Mesodermal cell (in vitro differentiated cells): ENCODE results near the gene AP5M1.
"Not testable (repeated sequence)": the region's sequence is repeated elsewhere in the genome, so short reads cannot be mapped to it uniquely, and the experiment has no call there.

Experiments used
- H3K27ac ChIP-seq: 2 replicates; pipeline ENCODE4 v1.7.0; 2013; ENCODE audit warnings: mild to moderate bottlenecking, low read depth, low read length, moderate library complexity; ENCODE audit not compliant: severe bottlenecking
- H3K36me3 ChIP-seq: 2 replicates; pipeline ENCODE4 v1.7.1; 2013; ENCODE audit warnings: mild to moderate bottlenecking, low read length, moderate library complexity; ENCODE audit not compliant: control insufficient read depth, insufficient read depth
- H3K4me1 ChIP-seq: one replicate; pipeline ENCODE4 v1.7.1; 2013; ENCODE audit warnings: mild to moderate bottlenecking, low read length; ENCODE audit not compliant: insufficient read depth, control insufficient read depth, poor library complexity, severe bottlenecking
- H3K4me3 ChIP-seq: 2 replicates; pipeline ENCODE4 v1.7.0; 2013; ENCODE audit warnings: low read length, control low read depth, mild to moderate bottlenecking; ENCODE audit not compliant: insufficient read depth, poor library complexity, severe bottlenecking; ENCODE audit errors: extremely low read depth
- H3K9me3 ChIP-seq: 2 replicates; pipeline ENCODE4 v1.7.1; 2013; ENCODE audit warnings: mild to moderate bottlenecking, low read length, moderate library complexity; ENCODE audit not compliant: control insufficient read depth
- WGBS, 2 experiments: methylation state at CpG; one replicate each; pipeline ENCODE4 v1.1.5; 2013; ENCODE audit warnings: missing lambda C conversion rate in 2 of 2; ENCODE audit not compliant: insufficient coverage in 2 of 2; 5-methylcytosine and 5-hydroxymethylcytosine counted together

AP5M1 gene

DNA sequence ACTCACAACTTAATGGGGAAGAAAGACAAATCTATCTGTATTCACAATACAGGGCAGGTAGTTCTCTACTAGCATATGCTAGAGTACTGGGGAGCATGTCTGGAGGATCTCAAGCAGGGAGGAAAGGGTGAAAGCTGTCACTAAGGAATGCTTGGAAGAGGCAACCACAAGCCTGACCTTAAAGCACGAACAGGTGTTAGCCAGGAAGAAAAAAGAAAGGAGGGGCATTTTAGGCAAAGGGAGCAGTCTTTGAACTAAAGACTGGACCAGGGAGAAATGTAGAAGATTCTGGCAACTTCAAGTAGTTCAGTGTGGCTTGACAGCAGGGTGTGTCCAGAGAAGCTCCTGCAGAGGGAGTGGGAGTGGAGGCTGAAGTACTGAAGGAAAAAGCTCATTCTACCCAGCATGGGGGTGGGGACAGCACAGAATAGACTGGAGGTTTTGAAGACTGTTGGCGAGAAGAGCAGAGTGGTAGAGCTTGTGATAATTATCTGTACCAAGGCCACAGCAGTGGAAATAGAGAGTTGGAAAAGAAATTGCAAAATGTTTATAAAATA lies 50.9 kb downstream of the AP5M1 start:
- Histone ChIP-seq H3K4me1 (no peaks in the 10 kb centered on the region), H3K4me3 (no peak overlapping the region), H3K9me3 (no peaks in the 10 kb centered on the region), H3K36me3 (no peaks in the 10 kb centered on the region), H3K27ac (no peak overlapping the region)
- WGBS, 2 experiments, result 61 to 78% methylated on average over 2 of the region's 2 CpGs

DNA sequence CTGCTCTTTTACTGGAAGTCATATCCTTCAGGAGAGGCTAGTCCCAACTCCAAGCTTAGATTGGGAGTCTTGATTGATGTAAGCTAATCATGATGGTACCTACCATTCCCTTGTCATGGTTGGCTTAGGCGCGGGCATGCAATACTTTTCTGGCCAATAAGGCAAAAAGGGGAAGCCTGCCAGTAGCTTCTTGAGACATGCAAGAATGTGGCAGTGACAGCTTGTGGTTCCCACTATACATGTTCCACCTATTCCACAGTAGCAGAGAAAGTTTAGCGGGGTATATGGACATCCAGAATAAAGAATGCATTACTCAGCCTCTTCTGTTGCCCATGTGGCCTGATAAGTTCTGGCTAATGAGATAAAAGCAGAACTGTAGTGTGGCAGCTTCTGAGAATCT lies 55.0 kb downstream of the AP5M1 start:
- 100% methylated on average over 1 to 2 of the region's 3 CpGs for WGBS, 2 experiments
- no peaks in the 10 kb centered on the region for H3K4me1 ChIP-seq
- no peaks in the 10 kb centered on the region for H3K36me3 ChIP-seq
- no peak overlapping the region for H3K27ac ChIP-seq
- no peaks in the 10 kb centered on the region for H3K9me3 ChIP-seq
- H3K4me3 ChIP-seq, result no peak overlapping the region

DNA sequence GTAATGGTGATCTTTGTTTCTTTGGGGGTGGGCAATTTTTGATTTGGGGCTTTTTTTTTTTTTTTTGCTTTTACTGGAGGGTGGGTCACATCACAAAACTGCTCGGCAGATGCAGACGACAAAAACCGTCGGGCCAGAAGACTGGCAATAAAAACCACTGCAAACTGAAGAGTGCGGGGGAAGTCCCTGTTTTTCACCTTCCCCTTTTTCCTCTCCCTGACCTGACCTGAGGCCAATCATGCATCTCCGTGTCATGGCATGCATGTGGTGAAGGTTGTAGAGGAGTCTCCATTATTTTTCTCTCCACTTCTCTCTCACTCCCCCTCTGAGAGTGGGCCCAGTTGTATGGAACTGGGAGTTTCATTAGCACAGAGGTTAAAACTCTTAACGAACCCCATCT lies 57.5 kb downstream of the AP5M1 start:
- Histone ChIP-seq H3K9me3 (no peaks in the 10 kb centered on the region), H3K4me1 (no peaks in the 10 kb centered on the region), H3K4me3 (no peak overlapping the region), H3K27ac (no peak overlapping the region), H3K36me3 (no peaks in the 10 kb centered on the region)
- 100% methylated on average over 4 to 5 of the region's 7 CpGs for WGBS, 2 experiments

DNA sequence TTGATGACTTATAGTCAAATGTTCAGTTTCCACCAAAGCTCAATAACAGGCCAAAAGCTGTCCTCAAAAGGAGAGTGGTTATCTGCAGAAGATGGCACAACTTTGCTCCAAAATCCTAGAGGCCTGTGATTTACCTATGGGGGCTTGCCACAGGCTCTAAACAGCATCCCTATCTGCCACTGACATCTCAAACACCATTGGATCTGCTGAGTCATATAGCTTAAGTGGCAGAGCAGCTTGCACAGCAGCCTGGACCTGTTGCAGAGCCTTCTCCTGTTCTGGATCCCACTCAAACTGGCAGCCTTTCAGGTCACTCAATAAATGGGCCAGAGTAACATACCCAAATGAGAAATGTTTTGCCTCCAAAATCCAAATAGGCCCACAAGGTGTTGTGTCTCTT lies 61.1 kb downstream of the AP5M1 start:
- H3K36me3 ChIP-seq, result no peaks in the 10 kb centered on the region
- no peak overlapping the region for H3K4me3 ChIP-seq
- H3K4me1 ChIP-seq, result no peaks in the 10 kb centered on the region
- no peak overlapping the region for H3K27ac ChIP-seq
- H3K9me3 ChIP-seq, result no peaks in the 10 kb centered on the region

DNA sequence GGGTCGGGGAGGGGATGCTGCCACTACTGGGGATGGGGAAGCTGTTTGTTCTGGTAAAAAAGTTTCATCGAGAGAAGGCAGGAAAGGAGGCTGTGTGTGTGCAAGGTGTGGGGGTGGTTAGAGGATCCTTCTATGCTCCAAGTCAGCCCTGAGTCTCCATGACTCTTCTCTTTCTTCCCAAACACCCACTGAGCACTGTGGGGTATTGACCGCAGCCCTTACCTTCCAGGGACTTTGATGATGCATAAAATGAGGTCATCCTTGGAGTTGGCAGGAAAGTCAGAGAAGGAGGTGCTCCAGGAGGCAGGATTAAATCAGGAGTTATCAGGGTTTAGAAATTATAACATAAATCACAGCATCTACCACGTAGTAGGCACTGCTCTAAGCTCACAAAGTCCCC lies 63.7 kb downstream of the AP5M1 start:
- not testable (repeated sequence) for H3K36me3 ChIP-seq, H3K4me3 ChIP-seq, H3K9me3 ChIP-seq, H3K4me1 ChIP-seq, H3K27ac ChIP-seq
- WGBS, 2 experiments, result 88 to 100% methylated on average over 1 of the region's 4 CpGs

DNA sequence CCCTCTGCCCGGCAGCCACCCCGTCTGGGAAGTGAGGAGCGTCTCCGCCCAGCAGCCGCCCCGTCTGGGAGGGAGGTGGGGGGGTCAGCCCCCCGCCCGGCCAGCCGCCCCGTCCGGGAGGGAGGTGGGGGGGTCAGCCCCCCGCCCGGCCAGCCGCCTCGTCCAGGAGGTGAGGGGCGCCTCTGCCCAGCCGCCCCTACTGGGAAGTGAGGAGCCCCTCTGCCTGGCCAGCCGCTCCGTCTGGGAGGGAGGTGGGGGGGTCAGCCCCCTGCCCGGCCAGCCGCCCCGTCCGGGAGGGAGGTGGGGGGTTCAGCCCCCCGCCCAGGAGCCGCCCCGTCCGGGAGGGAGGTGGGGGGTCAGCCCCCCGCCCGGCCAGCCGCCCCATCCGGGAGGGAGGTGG lies 65.0 kb downstream of the AP5M1 start:
- H3K9me3 ChIP-seq, H3K4me3 ChIP-seq, H3K4me1 ChIP-seq, H3K27ac ChIP-seq, H3K36me3 ChIP-seq: not testable (repeated sequence)
- no CpG with 5 or more reads among the region's 31 CpGs for WGBS, 2 experiments

DNA sequence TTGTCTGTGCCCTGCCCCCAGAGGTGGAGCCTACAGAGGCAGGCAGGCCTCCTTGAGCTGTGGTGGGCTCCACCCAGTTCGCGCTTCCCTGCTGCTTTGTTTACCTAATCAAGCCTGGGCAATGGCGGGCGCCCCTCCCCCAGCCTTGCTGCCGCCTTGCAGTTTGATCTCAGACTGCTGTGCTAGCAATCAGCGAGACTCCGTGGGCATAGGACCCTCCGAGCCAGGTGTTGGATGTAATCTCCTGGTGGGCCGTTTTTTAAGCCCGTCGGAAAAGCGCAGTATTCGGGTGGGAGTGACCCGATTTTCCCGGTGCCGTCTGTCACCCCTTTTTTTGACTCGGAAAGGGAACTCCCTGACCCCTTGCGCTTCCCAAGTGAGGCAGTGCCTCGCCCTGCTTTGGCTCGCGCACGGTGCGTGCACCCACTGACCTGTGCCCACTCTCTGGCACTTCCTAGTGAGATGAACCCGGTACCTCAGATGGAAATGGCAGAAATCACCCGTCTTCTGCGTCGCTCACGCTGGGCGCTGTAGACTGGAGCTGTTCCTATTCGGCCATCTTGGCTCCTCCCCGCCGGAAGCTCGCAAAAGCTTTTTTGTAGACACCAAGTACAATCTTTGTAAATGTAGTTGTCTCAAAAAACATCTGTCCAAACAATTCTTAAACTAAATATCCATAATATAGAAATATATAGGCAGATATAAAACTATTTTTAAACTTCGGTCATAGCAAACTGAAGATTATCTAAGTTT lies 75.0 kb downstream of the AP5M1 start:
- not testable (repeated sequence) for H3K4me3 ChIP-seq, H3K9me3 ChIP-seq, H3K4me1 ChIP-seq, H3K27ac ChIP-seq, H3K36me3 ChIP-seq
- 60 to 72% methylated on average over 14 to 19 of the region's 34 CpGs for WGBS, 2 experiments

DNA sequence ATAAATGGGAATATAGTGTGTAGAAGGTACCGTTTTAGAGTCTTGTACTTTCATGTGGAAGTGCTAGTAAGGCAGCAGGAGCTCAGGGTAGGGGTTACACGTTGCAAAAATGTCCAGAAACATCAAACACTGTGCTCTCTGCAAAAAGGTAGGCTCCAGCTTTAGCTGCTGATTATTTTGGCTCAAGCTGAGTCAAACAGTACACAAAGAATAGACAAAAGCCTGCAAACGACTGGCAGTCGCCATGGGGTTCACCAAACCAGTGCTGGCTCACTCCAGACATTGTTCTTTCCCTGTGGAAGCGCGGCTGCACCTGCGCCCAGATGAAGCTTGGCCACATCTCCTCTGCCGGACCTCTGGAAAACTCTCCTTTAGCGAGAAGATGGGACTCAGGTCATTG lies 76.3 kb downstream of the AP5M1 start:
- peaks cover 4% of the 10 kb centered on the region for H3K9me3 ChIP-seq
- H3K4me3 ChIP-seq, result no peak overlapping the region
- H3K4me1 ChIP-seq, result peaks cover 4% of the 10 kb centered on the region
- no peak overlapping the region for H3K27ac ChIP-seq
- WGBS, 2 experiments, result 90 to 92% methylated on average over 7 to 8 of the region's 9 CpGs
- no peaks in the 10 kb centered on the region for H3K36me3 ChIP-seq

DNA sequence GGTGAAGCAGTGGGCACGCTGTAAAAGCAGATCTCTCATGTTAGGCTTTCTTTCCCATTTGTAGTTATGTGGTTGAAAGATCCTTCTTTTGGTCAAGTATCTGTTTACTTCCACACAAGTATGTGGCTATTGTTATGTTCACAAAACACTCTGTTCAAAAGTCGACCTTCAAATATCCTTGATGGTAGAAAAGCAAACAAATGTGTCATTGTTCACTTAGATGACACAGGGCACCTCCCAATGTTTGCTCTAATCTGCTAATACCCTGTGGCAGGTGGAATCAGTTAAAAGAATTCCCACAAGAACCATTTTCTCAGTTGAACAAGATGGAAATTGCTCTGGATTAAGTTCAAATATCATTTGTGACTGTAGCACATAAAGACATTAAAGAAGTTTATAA lies 78.0 kb downstream of the AP5M1 start:
- H3K4me1 ChIP-seq, result peaks cover 7% of the 10 kb centered on the region
- no peaks in the 10 kb centered on the region for H3K36me3 ChIP-seq
- peaks cover 4% of the 10 kb centered on the region for H3K9me3 ChIP-seq
- H3K27ac ChIP-seq, result no peak overlapping the region
- WGBS, 2 experiments, result no CpG with 5 or more reads among the region's 2 CpGs
- H3K4me3 ChIP-seq, result no peak overlapping the region
